ENCODE results near the gene ITLN2. TPM values are rescaled to one million over a fixed set of nuclear protein-coding genes. Genes with fewer than 3 reads are reported as not detected.
"Not testable (repeated sequence)": the region's sequence is repeated elsewhere in the genome, so short reads cannot be mapped to it uniquely, and the experiment has no call there.

ITLN2 gene
- polyA plus RNA-seq, 2 of the 4 experiments (the other 2 are of a cell fraction) = 0.22 to 0.30 TPM

GRCh38 chr1:160905617-160905989 lies 49.0 kb downstream of the ITLN2 start:
- CTCF ChIA-PET = interaction anchor here (1.0 to 1.1 kb wide), 2 partner anchors 70 to 84 kb away, joined by 3 to 4 read pairs; no protein-coding TSS in a partner anchor
- Histone ChIP-seq H3K9me3 (0 out of 3 replicates have a peak, but pooled peaks cover 3% of the 10 kb centered on the region), H3K27ac (no peak overlapping the region), H3K4me3 (no peak overlapping the region), H3K4me1 (no peaks in the 10 kb centered on the region), H3K4me2 (no peak overlapping the region)
- TF ChIP-seq, protein P1, sequence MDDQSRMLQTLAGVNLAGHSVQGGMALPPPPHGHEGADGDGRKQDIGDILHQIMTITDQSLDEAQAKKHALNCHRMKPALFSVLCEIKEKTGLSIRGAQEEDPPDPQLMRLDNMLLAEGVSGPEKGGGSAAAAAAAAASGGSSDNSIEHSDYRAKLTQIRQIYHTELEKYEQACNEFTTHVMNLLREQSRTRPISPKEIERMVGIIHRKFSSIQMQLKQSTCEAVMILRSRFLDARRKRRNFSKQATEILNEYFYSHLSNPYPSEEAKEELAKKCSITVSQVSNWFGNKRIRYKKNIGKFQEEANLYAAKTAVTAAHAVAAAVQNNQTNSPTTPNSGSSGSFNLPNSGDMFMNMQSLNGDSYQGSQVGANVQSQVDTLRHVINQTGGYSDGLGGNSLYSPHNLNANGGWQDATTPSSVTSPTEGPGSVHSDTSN (IDR thresholded peaks at IDR 0.05) = no peak
- no peak for TF ChIP-seq NR3C1 (IDR thresholded peaks at IDR 0.05)
- no peak for TF ChIP-seq EP300 (IDR thresholded peaks at IDR 0.05)
- TF ChIP-seq REST (IDR thresholded peaks at IDR 0.05) = no peak
- TF ChIP-seq RFX5 (IDR thresholded peaks at IDR 0.05) = no peak
- FAIRE-seq = no peak
- no peak for DNase-seq (ENCODE audit: low read depth in 1 of 2, low spot score in 1 of 2)
- WGBS (ENCODE audit: missing lambda C conversion rate) = 68% methylated on average over 4 of the region's 4 CpGs
- POLR2A ChIA-PET = no interaction called here
- no peak for ATAC-seq

GRCh38 chr1:160904783-160905616 lies 49.6 kb downstream of the ITLN2 start:
- CTCF ChIA-PET = interaction anchor here (0.9 to 1.1 kb wide), 4 partner anchors 21 to 85 kb away, joined by 3 to 4 read pairs (median 4); no protein-coding TSS in a partner anchor
- Histone ChIP-seq H3K27ac (no peak overlapping the region), H3K4me3 (no peak overlapping the region), H3K9me3 (0 out of 3 replicates have a peak, but pooled peaks cover 3% of the 10 kb centered on the region), H3K4me1 (no peaks in the 10 kb centered on the region), H3K4me2 (no peak overlapping the region)
- TF ChIP-seq, protein P2, sequence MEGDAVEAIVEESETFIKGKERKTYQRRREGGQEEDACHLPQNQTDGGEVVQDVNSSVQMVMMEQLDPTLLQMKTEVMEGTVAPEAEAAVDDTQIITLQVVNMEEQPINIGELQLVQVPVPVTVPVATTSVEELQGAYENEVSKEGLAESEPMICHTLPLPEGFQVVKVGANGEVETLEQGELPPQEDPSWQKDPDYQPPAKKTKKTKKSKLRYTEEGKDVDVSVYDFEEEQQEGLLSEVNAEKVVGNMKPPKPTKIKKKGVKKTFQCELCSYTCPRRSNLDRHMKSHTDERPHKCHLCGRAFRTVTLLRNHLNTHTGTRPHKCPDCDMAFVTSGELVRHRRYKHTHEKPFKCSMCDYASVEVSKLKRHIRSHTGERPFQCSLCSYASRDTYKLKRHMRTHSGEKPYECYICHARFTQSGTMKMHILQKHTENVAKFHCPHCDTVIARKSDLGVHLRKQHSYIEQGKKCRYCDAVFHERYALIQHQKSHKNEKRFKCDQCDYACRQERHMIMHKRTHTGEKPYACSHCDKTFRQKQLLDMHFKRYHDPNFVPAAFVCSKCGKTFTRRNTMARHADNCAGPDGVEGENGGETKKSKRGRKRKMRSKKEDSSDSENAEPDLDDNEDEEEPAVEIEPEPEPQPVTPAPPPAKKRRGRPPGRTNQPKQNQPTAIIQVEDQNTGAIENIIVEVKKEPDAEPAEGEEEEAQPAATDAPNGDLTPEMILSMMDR (IDR thresholded peaks at IDR 0.05) = no peak
- no peak for TF ChIP-seq NR3C1 (IDR thresholded peaks at IDR 0.05)
- TF ChIP-seq BHLHE40 (IDR thresholded peaks at IDR 0.05; ENCODE audit: low read depth, low read length) = no peak
- no peak for TF ChIP-seq TP53 (CRISPR knock-in tag; IDR thresholded peaks at IDR 0.05)
- no peak for TF ChIP-seq POLR2AphosphoS2 (conservative IDR thresholded peaks at IDR 0.05; ENCODE audit: low read length)
- no peak for TF ChIP-seq KDM1A (IDR thresholded peaks at IDR 0.05; ENCODE audit: low read depth)
- TF ChIP-seq TFCP2L1 (CRISPR knock-in tag; IDR thresholded peaks at IDR 0.05) = no peak
- TF ChIP-seq GATA3 (IDR thresholded peaks at IDR 0.05; ENCODE audit: borderline replicate concordance) = no peak
- TF ChIP-seq, protein P3, sequence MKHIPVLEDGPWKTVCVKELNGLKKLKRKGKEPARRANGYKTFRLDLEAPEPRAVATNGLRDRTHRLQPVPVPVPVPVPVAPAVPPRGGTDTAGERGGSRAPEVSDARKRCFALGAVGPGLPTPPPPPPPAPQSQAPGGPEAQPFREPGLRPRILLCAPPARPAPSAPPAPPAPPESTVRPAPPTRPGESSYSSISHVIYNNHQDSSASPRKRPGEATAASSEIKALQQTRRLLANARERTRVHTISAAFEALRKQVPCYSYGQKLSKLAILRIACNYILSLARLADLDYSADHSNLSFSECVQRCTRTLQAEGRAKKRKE (CRISPR knock-in tag; IDR thresholded peaks at IDR 0.05; ENCODE audit: low read depth) = no peak
- no peak for TF ChIP-seq EHF (CRISPR knock-in tag; IDR thresholded peaks at IDR 0.05)
- no peak for TF ChIP-seq SREBF2 (IDR thresholded peaks at IDR 0.05)
- TF ChIP-seq, protein P4, sequence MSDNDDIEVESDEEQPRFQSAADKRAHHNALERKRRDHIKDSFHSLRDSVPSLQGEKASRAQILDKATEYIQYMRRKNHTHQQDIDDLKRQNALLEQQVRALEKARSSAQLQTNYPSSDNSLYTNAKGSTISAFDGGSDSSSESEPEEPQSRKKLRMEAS (IDR thresholded peaks at IDR 0.05) = no peak
- TF ChIP-seq FOSB (CRISPR knock-in tag; IDR thresholded peaks at IDR 0.05) = no peak
- TF ChIP-seq ZSCAN20 (CRISPR knock-in tag; IDR thresholded peaks at IDR 0.05) = no peak
- TF ChIP-seq CHD4 (IDR thresholded peaks at IDR 0.05; ENCODE audit: borderline replicate concordance) = no peak
- no peak for TF ChIP-seq MAZ (IDR thresholded peaks at IDR 0.05; ENCODE audit: borderline replicate concordance, low read depth, low read length)
- TF ChIP-seq BCL3 (IDR thresholded peaks at IDR 0.05) = no peak
- no peak for TF ChIP-seq POLR2A (IDR thresholded peaks at IDR 0.05; ENCODE audit: low read length)
- no peak for TF ChIP-seq RNF2 (IDR thresholded peaks at IDR 0.05; ENCODE audit: borderline replicate concordance, low read depth)
- TF ChIP-seq CBX2 (IDR thresholded peaks at IDR 0.05; ENCODE audit: borderline replicate concordance, low read depth) = no peak
- WGBS (ENCODE audit: missing lambda C conversion rate) = 57% methylated on average over 8 of the region's 8 CpGs
- no peak for FAIRE-seq
- no peak for ATAC-seq
- POLR2A ChIA-PET = no interaction called here
- DNase-seq (ENCODE audit: low read depth in 1 of 2, low spot score in 1 of 2) = no peak

GRCh38 chr1:160902251-160902650 lies 52.4 kb downstream of the ITLN2 start:
- WGBS (ENCODE audit: missing lambda C conversion rate) = 25% methylated on average over 1 of the region's 1 CpG
- H3K9me3 ChIP-seq; H3K4me3 ChIP-seq; H3K4me2 ChIP-seq; CTCF ChIA-PET; DNase-seq (ENCODE audit: low read depth in 1 of 2, low spot score in 1 of 2); H3K4me1 ChIP-seq; POLR2A ChIA-PET; ATAC-seq; H3K27ac ChIP-seq; FAIRE-seq: not testable (repeated sequence)
